GM12801 (cell line): ENCODE data around the gene CORO2B.

Source experiments
- TF ChIP-seq, protein P1 (sequence below): IDR thresholded peaks from one replicate; pipeline ENCODE4 v1.5.1; 2011; ENCODE audit warnings: control low read depth; ENCODE audit not compliant: insufficient read length; ENCODE audit errors: extremely low read depth

The CORO2B gene

GRCh38 chr15:68681836-68682235 lies 103.0 kb downstream of the CORO2B start:
- TF ChIP-seq, protein P1, sequence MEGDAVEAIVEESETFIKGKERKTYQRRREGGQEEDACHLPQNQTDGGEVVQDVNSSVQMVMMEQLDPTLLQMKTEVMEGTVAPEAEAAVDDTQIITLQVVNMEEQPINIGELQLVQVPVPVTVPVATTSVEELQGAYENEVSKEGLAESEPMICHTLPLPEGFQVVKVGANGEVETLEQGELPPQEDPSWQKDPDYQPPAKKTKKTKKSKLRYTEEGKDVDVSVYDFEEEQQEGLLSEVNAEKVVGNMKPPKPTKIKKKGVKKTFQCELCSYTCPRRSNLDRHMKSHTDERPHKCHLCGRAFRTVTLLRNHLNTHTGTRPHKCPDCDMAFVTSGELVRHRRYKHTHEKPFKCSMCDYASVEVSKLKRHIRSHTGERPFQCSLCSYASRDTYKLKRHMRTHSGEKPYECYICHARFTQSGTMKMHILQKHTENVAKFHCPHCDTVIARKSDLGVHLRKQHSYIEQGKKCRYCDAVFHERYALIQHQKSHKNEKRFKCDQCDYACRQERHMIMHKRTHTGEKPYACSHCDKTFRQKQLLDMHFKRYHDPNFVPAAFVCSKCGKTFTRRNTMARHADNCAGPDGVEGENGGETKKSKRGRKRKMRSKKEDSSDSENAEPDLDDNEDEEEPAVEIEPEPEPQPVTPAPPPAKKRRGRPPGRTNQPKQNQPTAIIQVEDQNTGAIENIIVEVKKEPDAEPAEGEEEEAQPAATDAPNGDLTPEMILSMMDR, result no peak

DNA sequence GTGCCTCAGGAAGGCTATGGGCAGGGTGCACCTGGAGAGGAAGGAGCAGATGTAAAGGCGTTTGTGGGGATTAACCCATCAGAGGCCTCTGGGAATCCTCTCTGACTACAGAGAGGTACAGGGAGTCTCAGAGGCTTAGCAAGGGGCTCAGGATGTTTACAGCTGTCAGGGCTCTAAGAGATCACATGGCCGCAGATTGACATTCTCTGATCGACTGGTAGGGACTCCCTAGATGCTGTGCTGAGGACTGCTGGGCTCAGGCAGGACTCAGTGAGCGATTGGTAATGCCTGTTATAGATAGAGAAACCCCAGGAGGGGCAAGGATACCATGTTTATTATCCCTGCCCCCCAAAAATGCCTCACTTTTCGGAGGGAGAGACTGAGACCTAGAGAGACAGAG lies 103.5 kb downstream of the CORO2B start:
- TF ChIP-seq, protein P1, result no peak

GRCh38 chr15:68683026-68683425 lies 104.2 kb downstream of the CORO2B start:
- TF ChIP-seq, protein P1, result no peak

DNA sequence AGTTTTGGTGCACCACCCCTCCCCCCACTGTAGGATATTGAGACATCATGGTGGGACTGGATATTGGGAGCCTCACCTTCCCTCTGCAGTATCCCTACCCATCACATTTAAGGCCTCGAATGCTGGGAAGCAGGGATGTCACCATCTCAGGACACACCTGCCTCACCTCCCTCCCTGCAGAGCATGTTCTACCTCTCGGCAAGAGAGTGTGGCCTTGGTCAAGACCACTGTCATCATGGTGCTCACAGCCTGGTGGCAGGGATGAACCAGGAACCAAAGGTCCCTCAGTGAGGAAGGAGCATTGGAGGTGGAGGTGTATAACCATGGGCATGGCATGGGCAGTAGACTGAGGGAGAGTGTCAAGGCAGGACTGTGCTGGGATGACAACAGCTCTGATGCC lies 104.8 kb downstream of the CORO2B start:
- TF ChIP-seq, protein P1, result no peak

- TF ChIP-seq, protein P1, result no peak
Observed at GRCh38 chr15:68684476-68684875, 105.7 kb downstream of the CORO2B start.

- TF ChIP-seq, protein P1, result no peak
Observed at GRCh38 chr15:68687136-68687735, 108.4 kb downstream of the CORO2B start.

DNA sequence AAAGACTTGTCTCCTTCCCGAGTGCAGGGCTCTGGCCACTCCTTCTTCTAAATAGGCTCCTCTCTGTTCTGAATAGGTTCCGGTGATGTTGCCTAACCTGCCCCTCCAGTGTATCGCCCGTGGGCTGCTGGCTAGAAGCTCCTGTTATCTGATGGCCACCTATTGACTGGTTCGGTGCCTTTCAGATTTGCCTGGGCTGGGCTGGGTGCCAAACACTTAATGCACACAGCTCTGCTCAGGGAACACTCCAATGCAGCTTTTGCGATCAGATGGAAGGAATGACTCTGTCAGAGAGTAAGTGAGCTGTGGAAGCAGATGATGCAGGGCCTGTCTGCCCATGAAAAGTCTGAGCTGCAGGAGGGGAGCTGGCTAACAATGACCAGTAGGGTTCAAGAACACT lies 112.9 kb downstream of the CORO2B start:
- TF ChIP-seq, protein P1, result no peak
